GM21528 (cell line): Measurements from ENCODE around the gene INSYN1.
"Not testable (repeated sequence)": the region's sequence is repeated elsewhere in the genome, so short reads cannot be mapped to it uniquely, and the experiment has no call there.

Source experiments
- ATAC-seq: cut with Tn5 transposase; IDR thresholded peaks from one replicate; pipeline ENCODE4 v1.9.1; 2021; ENCODE audit warnings: mild to moderate bottlenecking, moderate library complexity; ENCODE audit not compliant: unreplicated experiment, low FRiP score

Gene INSYN1

DNA sequence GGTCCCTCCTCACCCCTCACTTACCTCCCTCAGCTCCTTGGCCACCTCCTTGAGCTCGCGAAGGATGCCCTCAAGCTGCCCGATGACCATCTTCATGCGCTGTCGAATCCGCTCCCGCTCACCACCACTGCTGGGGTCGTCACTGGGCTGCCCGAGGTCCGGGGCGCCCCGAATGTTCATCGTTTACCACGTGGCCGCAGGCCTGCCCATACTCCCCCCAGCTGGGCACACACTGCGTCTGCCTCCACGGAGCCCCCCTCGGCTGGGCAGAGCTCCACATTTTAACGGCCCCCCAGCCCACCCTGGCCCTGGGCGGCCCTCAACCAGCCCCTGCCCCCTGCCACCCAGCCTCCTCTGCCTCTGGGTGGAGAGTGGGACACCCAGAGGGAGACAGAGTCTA, 2.2 kb downstream of the INSYN1 start:
- no peak for ATAC-seq

DNA sequence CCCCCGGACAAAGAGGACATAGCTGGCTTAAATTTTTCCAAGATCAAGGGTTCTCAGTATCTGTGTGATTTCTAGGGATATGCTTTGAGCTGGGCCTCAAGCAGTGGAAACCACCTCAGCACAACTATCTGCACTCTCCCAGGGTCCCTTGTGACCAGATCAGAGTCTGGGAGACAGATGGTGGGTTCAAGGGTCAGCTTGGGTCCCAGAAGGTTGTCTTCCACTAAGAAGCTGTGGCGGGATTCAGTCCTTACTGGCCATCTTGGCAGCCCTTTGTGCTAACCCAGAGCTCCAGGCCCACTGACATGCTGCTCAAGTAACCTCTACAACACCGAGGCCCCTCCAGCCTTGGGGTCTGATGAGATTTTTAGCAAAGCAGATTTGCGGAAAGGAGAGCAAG, 2.7 kb downstream of the INSYN1 start:
- no peak for ATAC-seq

DNA sequence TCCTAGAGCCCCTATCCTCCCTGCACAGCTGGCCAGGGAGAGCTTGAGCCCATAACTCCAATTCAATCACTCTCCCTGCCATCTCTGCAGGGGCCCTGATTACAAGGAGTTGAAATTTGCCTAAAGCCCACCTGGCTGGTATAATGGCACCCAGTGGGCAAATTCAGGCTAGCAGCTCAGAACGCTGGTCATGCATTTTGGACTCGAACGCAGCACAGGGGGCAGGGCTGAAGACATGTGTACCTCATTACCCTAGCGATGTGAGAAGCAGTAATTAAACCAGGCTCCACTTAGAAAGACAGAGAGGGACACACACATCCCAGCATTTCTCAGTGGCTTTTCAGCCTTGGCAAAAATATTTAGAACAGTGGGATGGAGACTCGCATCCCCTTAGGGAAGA, 3.2 kb downstream of the INSYN1 start:
- no peak for ATAC-seq

DNA sequence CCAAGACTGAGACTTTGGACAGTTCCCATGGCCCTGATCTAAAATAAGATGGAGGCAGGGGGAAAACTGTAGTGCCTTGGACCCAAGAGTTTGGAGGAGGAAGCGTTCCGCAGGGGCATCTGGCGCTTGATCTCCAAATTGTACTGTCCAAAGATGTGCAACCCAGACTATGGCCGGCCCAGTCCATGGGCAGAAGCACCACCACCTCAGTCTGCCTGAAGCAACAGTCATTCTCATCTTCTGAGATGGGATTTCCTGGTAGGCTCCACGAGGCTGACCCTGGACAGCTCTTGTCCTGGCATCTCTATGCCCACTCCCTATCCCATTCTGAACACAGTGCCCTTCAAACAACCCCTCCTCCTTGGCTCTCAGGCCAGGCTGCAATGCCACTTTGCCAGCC, 3.6 kb downstream of the INSYN1 start:
- ATAC-seq = no peak

DNA sequence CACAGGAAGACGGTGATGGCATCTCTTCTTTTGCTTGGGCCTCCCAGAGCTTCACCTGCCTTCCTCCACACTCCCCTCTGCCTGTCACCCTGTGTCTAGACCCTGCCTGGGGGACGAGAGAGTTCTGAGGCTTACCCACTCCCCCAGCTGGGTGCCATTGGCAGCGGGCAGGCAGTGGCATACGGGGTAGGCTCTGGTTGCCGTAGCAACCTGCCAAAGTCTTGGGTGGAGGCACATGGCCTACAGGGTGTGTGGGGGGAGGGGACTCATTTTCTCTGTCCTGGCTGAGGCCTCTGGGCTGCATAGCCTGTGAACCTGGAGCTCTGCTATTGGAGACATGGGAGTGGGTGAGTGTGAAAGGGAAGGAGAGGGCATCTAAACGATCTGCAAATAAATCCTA, 4.4 kb downstream of the INSYN1 start:
- ATAC-seq = no peak

DNA sequence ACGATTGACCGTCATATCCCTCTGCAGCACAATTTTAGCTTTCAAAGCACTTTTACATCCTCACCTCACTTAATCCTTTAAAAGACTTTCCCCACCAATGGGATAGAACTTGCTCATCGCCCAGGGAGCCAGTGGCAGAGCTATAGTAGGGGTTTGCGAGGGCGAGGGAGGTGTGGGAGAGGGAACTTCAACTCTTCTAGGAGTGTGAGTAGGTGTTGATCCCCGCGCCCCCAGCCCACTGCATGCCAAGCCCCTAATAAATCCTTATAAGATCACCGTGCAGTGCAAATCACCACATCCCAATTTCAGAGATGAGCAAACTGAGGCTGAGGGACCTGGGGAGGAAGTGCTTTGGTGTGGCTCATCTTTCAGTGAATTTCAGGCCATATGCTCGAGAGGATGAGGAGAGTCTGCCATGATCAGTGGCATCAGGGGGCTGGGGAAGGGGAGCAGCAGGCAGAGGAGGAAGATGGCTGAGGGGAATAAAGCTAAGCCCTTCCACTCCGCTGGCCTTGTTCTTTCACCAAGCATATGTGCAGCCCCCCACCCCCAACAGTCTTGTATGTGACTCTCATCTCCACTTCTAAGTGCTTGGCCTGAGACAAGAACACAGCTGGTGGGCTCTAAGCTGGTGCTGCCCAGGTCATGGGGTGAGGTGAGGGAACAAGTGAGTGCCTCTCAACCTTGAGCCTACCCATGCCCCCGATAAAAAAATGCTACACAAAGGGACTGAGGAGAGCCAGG, 5.1 kb downstream of the INSYN1 start:
- ATAC-seq = no peak

DNA sequence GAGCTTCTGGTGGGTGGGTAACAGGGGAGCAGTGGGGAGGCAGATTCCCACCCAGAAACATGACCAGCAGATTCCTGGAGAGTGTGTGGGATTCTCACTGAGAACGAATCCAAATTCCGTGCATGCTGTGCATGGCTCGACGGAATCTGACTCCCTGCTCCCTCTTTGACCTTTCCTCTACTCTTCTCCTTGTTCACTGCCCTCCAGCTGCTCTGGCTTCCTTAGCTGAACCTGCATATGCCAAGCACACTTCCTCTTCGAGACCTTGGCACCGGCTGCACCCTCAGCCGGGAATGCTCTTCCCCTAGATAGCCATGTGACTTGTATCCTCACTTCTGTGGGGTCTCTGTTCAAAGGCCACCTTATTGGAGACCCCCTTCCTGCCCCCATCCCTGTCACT, 6.3 kb downstream of the INSYN1 start:
- no peak for ATAC-seq

DNA sequence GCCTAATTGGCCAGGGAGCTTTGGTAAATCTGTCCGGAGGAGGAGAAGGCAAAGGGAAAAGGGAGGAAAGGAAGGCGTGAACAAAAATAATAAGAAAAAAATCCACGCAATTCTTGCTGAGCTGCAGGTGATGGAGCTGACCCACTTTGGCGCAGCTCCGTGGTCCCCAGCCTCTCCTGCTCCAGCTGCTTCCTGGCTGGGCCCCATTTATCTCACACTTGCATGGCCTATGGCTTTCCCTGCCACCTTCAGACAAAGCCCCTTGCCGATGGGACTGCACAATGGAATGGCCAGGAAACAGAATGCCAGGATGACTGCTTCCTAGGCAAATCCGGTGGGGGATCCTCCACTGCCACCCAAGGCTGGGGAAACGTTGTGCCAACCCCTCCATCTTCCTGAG, 6.9 kb downstream of the INSYN1 start:
- ATAC-seq = no peak

DNA sequence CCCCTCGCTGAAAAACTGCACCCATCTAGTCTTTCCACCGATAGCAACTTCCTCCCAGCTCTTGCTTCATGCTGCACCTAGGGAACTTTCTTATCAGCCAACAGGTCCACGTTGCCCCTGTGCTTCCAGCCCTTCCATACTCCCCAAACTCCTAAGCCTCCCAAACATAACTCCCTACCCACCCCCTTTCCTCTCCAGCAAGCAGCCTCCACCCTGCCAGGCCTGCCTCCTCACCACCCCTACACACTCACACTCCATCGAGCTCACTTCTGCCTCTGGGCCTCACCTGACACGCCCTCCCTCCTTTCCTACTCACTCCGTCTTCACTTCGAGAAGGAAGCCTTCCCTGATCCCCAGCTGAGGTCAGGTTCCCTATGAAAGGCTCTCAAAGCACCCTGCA, 8.1 kb downstream of the INSYN1 start:
- no peak for ATAC-seq

DNA sequence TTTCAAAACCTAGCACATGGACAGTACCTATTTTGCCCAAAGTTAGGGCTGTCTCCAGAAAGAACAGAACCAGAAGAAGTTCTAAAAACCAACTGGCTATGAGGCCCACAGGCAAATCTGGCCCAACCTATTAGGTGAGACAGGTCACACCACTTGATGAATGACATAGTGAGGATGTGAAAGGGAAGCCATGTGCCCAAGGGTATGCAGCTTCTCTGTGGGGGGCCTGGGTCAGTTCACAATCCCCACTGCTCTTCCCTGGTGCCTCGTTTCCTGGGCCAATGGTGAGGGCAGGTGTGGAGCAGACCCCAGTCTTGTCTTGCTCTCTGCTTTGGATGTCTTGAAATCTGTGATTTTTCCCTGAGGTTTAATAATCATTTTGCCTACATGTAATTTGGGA, 8.9 kb downstream of the INSYN1 start:
- no peak for ATAC-seq

DNA sequence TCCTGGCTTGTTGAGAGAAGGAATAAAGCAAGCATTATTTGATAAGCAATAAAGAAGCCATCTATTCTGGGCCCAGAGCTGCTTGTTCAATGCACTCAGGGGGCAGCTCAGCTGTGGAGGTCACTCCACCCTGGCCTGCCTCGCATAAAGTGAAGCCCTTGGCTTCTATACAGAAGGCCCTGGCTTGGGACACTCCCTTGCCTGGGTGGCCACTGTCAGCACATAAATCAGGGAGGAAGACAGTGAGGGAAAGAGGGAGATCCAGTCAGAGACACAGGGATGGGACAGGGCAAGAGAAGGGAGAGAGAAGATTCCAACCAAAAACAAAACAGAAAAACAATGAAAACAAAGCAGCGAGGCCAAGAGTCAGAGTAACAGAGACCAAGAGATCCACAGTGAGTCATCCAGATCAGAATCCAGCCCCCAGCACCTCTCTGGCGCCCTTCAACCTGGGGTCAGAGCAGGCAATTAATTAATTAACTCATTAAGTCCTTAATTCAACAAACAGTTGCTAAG, 11.8 kb downstream of the INSYN1 start:
- ATAC-seq = no peak

DNA sequence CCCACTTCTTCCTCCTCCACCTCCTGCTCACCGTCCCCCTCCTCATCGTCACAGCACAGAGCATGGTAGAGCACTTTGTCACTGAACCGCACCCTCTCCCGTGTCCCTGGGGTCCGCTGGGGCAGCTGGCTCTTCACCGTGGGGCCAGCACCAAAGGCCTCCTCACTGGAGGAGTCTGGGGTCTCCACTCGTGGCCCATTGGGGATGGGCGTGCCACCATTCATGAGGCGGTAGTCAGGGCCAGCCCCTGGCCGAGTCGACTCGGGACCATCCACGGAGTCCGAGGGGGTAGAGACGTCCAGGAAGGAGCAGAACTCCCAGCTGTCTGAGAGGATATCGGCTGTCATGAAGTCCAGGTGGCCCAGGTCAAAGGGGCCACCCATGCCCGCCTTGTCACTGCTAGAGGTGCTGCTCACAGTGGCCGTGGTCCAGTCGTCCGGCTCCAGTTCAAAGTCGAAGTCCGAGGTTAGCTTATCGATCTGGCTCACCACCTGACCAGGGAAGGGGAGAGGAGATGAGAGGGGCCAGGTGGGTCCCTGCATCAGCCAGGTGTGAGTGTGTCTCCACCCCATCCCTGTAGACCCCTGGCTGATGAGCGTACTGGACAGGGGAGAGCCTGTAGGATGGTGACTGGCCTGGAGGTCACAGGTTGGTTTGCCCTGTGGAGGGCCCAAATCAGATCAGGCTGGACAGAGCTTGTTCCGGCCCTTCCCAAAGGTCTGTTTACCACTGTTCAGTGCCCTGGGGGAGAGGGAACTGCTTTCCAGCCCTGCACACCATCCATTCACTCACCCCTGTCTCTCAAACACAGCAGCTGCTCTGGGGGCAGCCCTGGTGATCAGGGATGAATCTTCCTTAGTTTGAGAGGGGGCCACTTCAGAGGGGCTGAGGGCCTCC, 12.8 kb downstream of the INSYN1 start:
- ATAC-seq = no peak

DNA sequence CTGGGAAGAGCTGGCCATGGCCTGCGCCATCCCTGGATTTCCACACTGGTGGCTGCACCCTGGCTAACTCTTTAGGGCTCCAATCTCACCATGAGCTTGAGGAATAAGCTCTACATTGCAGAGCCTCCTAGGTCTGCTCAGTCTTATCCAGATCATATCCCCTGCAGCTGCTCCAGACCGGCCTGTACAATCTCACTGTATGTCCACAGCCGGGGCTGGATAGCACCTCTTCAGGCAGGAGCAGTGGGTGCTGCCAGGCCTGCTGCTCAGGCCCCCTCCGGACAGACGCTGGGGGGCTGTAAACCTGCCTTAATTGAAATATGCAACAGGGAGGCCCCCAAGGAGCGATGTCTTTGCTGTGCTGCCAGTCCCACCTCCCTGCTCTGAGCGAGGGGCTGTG, 15.6 kb downstream of the INSYN1 start:
- no peak for ATAC-seq

DNA sequence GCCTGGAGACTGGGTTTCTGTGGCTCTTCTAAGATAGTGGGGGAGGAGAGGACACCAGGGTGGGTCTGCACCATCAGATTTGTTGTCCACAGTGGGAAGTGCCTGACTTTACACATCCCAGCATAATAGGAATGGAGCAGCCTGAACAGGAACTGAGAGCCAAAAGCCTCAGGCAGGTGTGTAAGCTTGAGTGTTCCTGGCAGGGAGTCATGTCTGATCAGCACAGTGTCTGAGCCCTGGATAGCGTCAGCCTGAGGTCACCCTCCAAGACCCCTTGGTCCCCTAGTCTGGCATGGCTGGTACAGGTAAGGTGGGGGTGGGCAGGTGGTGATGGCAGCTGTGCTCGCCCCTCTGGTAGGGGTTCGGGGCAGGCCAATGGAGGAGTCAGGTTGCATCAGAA, 20.2 kb downstream of the INSYN1 start:
- no peak for ATAC-seq

DNA sequence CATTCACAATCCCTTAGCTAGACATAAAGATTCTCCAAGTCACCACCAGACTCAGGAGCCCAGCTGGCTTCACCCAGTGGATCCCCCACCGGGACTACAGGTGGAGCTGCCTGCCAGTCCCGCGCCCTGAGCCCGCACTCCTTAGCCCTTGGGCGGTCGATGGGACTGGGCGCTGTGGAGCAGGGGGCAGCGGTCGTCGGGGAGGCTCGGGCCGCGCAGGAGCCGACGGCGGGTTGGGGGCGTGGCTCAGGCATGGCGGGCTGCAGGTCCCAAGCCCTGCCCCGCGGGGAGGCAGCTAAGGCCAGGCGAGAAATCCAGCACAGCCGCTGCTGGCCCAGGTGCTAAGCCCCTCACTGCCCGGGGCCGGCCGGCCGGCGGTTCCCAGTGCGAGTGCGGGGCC, 21.1 kb downstream of the INSYN1 start:
- not testable (repeated sequence) for ATAC-seq

DNA sequence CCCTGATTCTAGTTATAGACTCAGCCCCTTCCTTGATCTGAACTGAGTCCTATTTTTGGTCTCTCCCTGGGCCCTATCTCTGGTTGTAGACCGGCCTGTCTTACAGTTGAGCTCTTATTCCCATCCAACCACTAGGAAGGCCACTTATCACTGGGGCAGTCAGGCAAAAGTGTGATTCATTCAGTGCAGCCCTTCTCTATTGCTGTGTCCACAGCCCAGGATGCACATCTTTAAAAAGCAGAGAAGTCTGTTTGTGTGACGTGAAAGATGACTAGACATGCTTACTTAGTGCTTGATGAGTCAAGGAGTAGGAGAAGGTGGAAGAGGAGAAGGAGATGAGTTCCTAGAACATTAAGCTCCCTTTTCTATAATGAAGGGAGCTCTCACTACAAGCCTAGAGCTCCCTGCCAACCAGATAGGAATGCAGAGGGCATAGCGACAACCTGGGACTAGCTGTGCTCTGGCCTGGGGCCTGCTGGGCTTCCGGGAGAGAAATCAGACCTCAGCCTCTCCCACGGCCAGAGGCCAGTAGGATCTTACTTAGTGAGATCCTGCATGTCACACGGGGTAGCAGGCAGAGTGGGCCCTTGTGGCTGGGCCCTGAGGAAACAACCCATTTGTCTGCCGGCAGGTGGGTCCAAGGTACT, 25.7 kb downstream of the INSYN1 start:
- no peak for ATAC-seq

DNA sequence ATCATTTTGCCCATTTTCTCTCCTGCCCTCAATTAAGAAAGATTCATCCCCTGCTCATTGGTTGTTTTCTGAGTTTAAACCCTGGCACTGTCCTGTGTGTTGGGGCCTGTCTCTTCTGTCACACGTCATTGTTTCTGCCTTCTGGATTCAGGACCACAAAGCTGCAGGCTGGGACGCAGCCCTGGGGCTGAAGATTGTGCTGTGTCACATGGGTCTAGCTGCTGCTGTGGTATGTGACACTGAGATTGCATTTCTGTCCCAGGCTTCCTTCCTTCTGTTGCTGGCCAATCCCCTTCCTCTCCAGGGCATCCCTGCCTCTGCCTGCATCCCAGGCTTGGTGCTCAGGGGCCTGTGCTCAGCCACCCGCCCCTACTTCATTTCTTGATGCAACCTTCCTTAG, 28.9 kb downstream of the INSYN1 start:
- ATAC-seq = no peak

DNA sequence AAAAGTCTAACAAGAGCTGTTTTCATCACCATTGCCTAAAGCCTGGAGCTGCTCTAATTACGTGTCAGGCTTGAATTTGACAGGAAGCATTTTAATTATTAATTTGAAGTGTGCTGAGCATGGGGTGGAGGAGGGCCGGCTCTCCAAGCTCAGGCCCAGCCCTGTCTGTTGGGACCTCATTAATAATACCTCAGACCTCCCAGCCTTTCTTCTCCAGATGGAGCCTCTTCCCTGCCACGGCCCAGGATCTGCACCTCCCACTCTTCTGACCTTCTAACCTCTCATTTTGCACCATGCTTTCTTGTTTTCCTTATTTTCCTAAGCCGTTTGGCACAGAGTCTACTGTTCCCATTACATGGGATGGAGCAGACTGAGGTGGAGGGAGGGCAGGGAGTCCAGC, 30.0 kb downstream of the INSYN1 start:
- no peak for ATAC-seq

DNA sequence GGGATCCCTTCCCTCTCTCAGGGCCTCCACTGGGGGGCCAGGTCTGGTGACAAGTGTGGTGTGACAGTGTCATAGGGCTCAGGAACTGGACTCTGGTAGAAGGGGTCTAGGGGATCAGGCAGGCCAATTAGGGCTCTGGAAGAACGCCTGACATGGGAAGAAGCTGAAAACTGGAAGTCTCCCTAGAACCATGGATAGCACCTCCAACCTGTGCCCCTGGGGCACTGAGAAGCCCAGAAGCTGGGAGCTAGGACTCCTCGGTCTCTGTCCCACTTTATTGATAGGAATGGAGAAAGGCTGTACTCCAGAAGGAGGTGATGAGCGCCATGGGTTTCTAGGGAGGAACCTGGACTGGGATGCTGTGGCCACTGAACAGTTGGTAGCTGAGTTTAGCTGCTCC, 30.7 kb downstream of the INSYN1 start:
- ATAC-seq = no peak

DNA sequence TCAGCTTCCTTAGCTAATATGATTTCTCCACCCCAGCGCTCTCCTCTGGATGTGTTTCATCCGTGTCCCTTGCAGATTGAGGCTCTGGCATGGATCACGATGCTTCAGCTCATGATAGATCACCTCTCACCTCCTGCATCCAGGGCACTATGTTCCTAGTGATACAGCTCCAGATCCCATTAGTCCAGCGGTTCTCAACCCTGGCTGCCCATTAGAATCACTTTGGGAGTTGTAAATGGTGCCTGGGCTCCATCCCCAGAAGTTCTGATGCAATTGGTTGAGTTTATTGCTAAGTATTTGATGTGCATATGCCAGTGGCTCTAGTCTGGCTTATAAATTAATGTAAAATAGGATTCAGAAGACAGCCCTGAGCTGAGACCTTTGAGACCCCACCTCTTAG, 34.5 kb downstream of the INSYN1 start:
- no peak for ATAC-seq

DNA sequence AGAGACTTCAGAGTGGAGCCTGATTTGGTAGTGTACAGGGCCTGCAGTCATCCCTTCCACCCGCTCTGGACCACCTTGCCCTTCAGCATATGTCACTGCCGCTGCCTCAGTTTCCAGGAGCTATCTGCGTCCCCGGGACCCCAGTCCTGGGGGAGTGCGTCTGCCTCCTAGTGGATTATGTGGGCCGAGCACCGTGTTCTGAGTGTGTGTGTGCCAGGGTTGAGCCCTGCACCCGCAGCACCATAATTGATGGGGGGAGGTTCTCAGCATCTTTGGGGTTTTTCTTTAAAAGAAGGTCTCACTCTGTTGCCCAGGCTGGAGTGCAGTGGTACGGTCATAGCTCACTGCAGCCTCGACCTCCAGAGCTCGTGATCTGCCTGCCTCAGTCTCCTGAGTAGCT, 35.3 kb downstream of the INSYN1 start:
- no peak for ATAC-seq
